SK-N-SH treated with all-trans-retinoic acid at 6 μM for 48 hours (cell line): ENCODE results near the gene COL9A3.
A peak's percentile ranks its signal among the peaks of the same experiment; 100 is the strongest.

Experiments used
- ATAC-seq: fragments of 200-7000 bp; cut with Tn5 transposase; 3 replicates; pipeline ENCODE4 v1.9.1; 2020; ENCODE audit warnings: mild to moderate bottlenecking, moderate library complexity
- BACH2 ChIP-seq: fragments of 250-450 bp; sonication (Bioruptor Pico); IDR thresholded peaks from 2 replicates; pipeline ENCODE4 v1.9.0; 2021; ENCODE audit warnings: mild to moderate bottlenecking, borderline replicate concordance
- CREB5 ChIP-seq: fragments of 250-450 bp; sonication (Bioruptor Pico); IDR thresholded peaks from 2 replicates; pipeline ENCODE4 v1.5.1; 2020; ENCODE audit warnings: low read depth, mild to moderate bottlenecking, moderate library complexity
- CSDC2 ChIP-seq: fragments of 250-450 bp; sonication (Bioruptor Pico); IDR thresholded peaks from 2 replicates; pipeline ENCODE4 v1.5.0; 2020; ENCODE audit warnings: mild to moderate bottlenecking, moderate library complexity
- CSRNP3 ChIP-seq: fragments of 250-450 bp; sonication (Bioruptor Pico); IDR thresholded peaks from 2 replicates; pipeline ENCODE4 v1.5.1; 2021; ENCODE audit warnings: mild to moderate bottlenecking, moderate library complexity
- ESRRG ChIP-seq: fragments of 250-450 bp; sonication (Bioruptor Pico); IDR thresholded peaks from 2 replicates; pipeline ENCODE4 v1.6.1; 2021; ENCODE audit warnings: mild to moderate bottlenecking
- GLIS3 ChIP-seq: fragments of 250-450 bp; sonication (Bioruptor Pico); IDR thresholded peaks from 2 replicates; pipeline ENCODE4 v1.5.0; 2020; ENCODE audit warnings: mild to moderate bottlenecking, moderate library complexity
- ISL1 ChIP-seq: fragments of 250-450 bp; sonication (Bioruptor Pico); IDR thresholded peaks from 2 replicates; pipeline ENCODE4 v2.1.2; 2022; ENCODE audit warnings: mild to moderate bottlenecking, moderate library complexity
- OSR1 ChIP-seq: fragments of 250-450 bp; sonication (Bioruptor Pico); IDR thresholded peaks from 2 replicates; pipeline ENCODE4 v1.8.0; 2022; ENCODE audit warnings: moderate library complexity, mild to moderate bottlenecking, inconsistent platforms
- POU6F1 ChIP-seq: fragments of 250-450 bp; sonication (Bioruptor Pico); IDR thresholded peaks from 2 replicates; pipeline ENCODE4 v1.8.0; 2021; ENCODE audit warnings: low read depth, mild to moderate bottlenecking, moderate library complexity, borderline replicate concordance
- PPARA ChIP-seq: fragments of 250-450 bp; sonication (Bioruptor Pico); IDR thresholded peaks from 2 replicates; pipeline ENCODE4 v1.5.0; 2020; ENCODE audit warnings: mild to moderate bottlenecking, borderline replicate concordance
- RARB ChIP-seq: fragments of 250-450 bp; sonication (Bioruptor Pico); IDR thresholded peaks from 2 replicates; pipeline ENCODE4 v1.8.0; 2021; ENCODE audit warnings: mild to moderate bottlenecking, moderate library complexity
- SNAI2 ChIP-seq: fragments of 250-450 bp; sonication (Bioruptor Pico); IDR thresholded peaks from 2 replicates; pipeline ENCODE4 v1.5.0; 2020; ENCODE audit warnings: mild to moderate bottlenecking, moderate library complexity
- TCF4 ChIP-seq: fragments of 250-450 bp; sonication (Bioruptor Pico); IDR thresholded peaks from 2 replicates; pipeline ENCODE4 v1.8.0; 2021; ENCODE audit warnings: mild to moderate bottlenecking, moderate library complexity, borderline replicate concordance
- TOX ChIP-seq: fragments of 250-450 bp; sonication (Bioruptor Pico); IDR thresholded peaks from 2 replicates; pipeline ENCODE4 v1.8.0; 2021; ENCODE audit warnings: mild to moderate bottlenecking, moderate library complexity, borderline replicate concordance
- TSHZ2 ChIP-seq: fragments of 250-450 bp; sonication (Bioruptor Pico); IDR thresholded peaks from 2 replicates; pipeline ENCODE4 v1.5.0; 2020; ENCODE audit warnings: mild to moderate bottlenecking, moderate library complexity
- ZC3H10 ChIP-seq: fragments of 250-450 bp; sonication (Bioruptor Pico); IDR thresholded peaks from 2 replicates; pipeline ENCODE4 v1.5.1; 2021; ENCODE audit warnings: mild to moderate bottlenecking, moderate library complexity
- ZNF565 ChIP-seq: fragments of 450-650 bp; formaldehyde crosslinking; conservative IDR thresholded peaks from 2 replicates; pipeline ENCODE4 v1.5.0; 2020; ENCODE audit warnings: low read depth, mild to moderate bottlenecking, moderate library complexity
- ZNF70 ChIP-seq: fragments of 450-650 bp; formaldehyde crosslinking; IDR thresholded peaks from 2 replicates; pipeline ENCODE4 v1.5.0; 2020; ENCODE audit warnings: mild to moderate bottlenecking, moderate library complexity
- ZNF8 ChIP-seq: fragments of 450-650 bp; formaldehyde crosslinking; IDR thresholded peaks from 2 replicates; pipeline ENCODE4 v1.5.0; 2020; ENCODE audit warnings: mild to moderate bottlenecking, moderate library complexity
- TF ChIP-seq, protein P1 (sequence below): fragments of 250-450 bp; sonication (Bioruptor Pico); IDR thresholded peaks from 2 replicates; pipeline ENCODE4 v1.8.0; 2020; ENCODE audit warnings: mild to moderate bottlenecking, moderate library complexity, borderline replicate concordance

The COL9A3 gene

GRCh38 chr20:62824476-62825332 lies 7.9 kb downstream of the COL9A3 start:
- ATAC-seq = peak; percentile 63
- TF ChIP-seq CSRNP3 (CRISPR knock-in tag) = no peak
- TF ChIP-seq PPARA (CRISPR knock-in tag) = no peak
- TF ChIP-seq, protein P1, sequence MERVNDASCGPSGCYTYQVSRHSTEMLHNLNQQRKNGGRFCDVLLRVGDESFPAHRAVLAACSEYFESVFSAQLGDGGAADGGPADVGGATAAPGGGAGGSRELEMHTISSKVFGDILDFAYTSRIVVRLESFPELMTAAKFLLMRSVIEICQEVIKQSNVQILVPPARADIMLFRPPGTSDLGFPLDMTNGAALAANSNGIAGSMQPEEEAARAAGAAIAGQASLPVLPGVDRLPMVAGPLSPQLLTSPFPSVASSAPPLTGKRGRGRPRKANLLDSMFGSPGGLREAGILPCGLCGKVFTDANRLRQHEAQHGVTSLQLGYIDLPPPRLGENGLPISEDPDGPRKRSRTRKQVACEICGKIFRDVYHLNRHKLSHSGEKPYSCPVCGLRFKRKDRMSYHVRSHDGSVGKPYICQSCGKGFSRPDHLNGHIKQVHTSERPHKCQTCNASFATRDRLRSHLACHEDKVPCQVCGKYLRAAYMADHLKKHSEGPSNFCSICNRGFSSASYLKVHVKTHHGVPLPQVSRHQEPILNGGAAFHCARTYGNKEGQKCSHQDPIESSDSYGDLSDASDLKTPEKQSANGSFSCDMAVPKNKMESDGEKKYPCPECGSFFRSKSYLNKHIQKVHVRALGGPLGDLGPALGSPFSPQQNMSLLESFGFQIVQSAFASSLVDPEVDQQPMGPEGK (CRISPR knock-in tag) = no peak
- no peak for TF ChIP-seq OSR1
- no peak for TF ChIP-seq TCF4
- no peak for TF ChIP-seq CREB5 (CRISPR knock-in tag)
- TF ChIP-seq ZNF70 (CRISPR knock-in tag) = no peak
- TF ChIP-seq ESRRG (CRISPR knock-in tag) = no peak
- TF ChIP-seq POU6F1 (CRISPR knock-in tag) = no peak
- no peak for TF ChIP-seq GLIS3 (CRISPR knock-in tag)
- no peak for TF ChIP-seq ZC3H10 (CRISPR knock-in tag)
- TF ChIP-seq SNAI2 (CRISPR knock-in tag) = no peak
- no peak for TF ChIP-seq RARB (CRISPR knock-in tag)
- no peak for TF ChIP-seq ZNF565 (CRISPR knock-in tag)
- no peak for TF ChIP-seq ZNF8 (CRISPR knock-in tag)
- TF ChIP-seq CSDC2 (CRISPR knock-in tag) = no peak

- no peak for TF ChIP-seq ZNF8 (CRISPR knock-in tag)
- TF ChIP-seq CSDC2 (CRISPR knock-in tag) = no peak
- no peak for TF ChIP-seq TOX
- no peak for TF ChIP-seq ISL1
- no peak for TF ChIP-seq OSR1
- TF ChIP-seq BACH2 = no peak
- TF ChIP-seq CSRNP3 (CRISPR knock-in tag) = no peak
- TF ChIP-seq POU6F1 (CRISPR knock-in tag) = no peak
- no peak for TF ChIP-seq TSHZ2 (CRISPR knock-in tag)
- no peak for TF ChIP-seq PPARA (CRISPR knock-in tag)
- no peak for TF ChIP-seq CREB5 (CRISPR knock-in tag)
- ATAC-seq = peak; percentile 5; the same call in 1 of the 3 replicates
Observed at GRCh38 chr20:62825333-62825985, 8.6 kb downstream of the COL9A3 start.
